PC-9 (cell line): ENCODE data around the gene STAB1. TPM values are rescaled to one million over a fixed set of nuclear protein-coding genes. Genes with fewer than 3 reads are reported as not detected.

Experiments used
- BruUV-seq: library from RNA; stranded (reverse); fragments of 400-500 nt; replicated peaks from 2 replicates; lab custom pipeline; 2021; lab: Mats Ljungman, UMichigan
- CTCF ChIA-PET: fragments of 300-600 bp; sonication (Branson Sonifier 250); formaldehyde crosslinking; loops from one replicate; lab custom pipeline; 2022; ENCODE audit warnings: antibody characterized with exemption; lab: Charles Lee
- POLR2A ChIA-PET: fragments of 300-600 bp; sonication (Branson Sonifier 250); formaldehyde crosslinking; loops from one replicate; lab custom pipeline; 2022; ENCODE audit warnings: antibody characterized with exemption; ENCODE audit not compliant: unreplicated experiment; lab: Charles Lee
- DNase-seq, 2 experiments: peaks; one replicate each; pipeline versions ENCODE4 v3.0.0 to v3.0.0-alpha.2; 2015 to 2022; ENCODE audit warnings: mixed read lengths in 1 of 2
- H2AFZ ChIP-seq: fragments of 200-600 bp; sonication (generic); 2 replicates; pipeline ENCODE4 v1.8.1; 2017; ENCODE audit warnings: antibody characterized with exemption
- H3F3A ChIP-seq: fragments of 200-600 bp; sonication (generic); 2 replicates; pipeline ENCODE4 v1.8.1; 2017; ENCODE audit warnings: antibody characterized with exemption, mild to moderate bottlenecking, low read depth; ENCODE audit not compliant: insufficient read depth
- H3K27ac ChIP-seq: fragments of 200-600 bp; sonication (generic); 2 replicates; pipeline ENCODE4 v1.6.1; 2016; ENCODE audit warnings: mixed run types
- H3K27me3 ChIP-seq: fragments of 200-600 bp; sonication (generic); 2 replicates; pipeline ENCODE4 v1.6.1; 2016; ENCODE audit warnings: low read depth, mixed run types; ENCODE audit not compliant: insufficient read depth
- H3K36me3 ChIP-seq: fragments of 200-600 bp; sonication (generic); 2 replicates; pipeline ENCODE4 v1.6.1; 2016; ENCODE audit warnings: low read depth, mixed run types
- H3K4me1 ChIP-seq: fragments of 200-600 bp; sonication (generic); replicated peaks from 2 replicates; pipeline ENCODE4 v1.6.1; 2016; ENCODE audit warnings: mixed run types; ENCODE audit not compliant: insufficient read depth
- H3K4me2 ChIP-seq: fragments of 200-600 bp; sonication (generic); 2 replicates; pipeline ENCODE4 v1.6.1; 2017; ENCODE audit warnings: mixed run types
- H3K4me3 ChIP-seq: fragments of 200-600 bp; sonication (generic); 2 replicates; pipeline ENCODE4 v1.6.1; 2016; ENCODE audit warnings: mixed run types
- H3K79me2 ChIP-seq: fragments of 200-600 bp; sonication (generic); 2 replicates; pipeline ENCODE4 v1.6.1; 2017; ENCODE audit warnings: low read depth, mixed run types
- H3K9me2 ChIP-seq: fragments of 200-600 bp; sonication (generic); 2 replicates; pipeline ENCODE4 v1.8.1; 2017; ENCODE audit warnings: mild to moderate bottlenecking; ENCODE audit not compliant: insufficient read depth
- H3K9me3 ChIP-seq: fragments of 200-600 bp; sonication (generic); 2 replicates; pipeline ENCODE4 v1.8.1; 2016; ENCODE audit warnings: low read depth; ENCODE audit not compliant: insufficient read depth
- H4K20me1 ChIP-seq: fragments of 200-600 bp; sonication (generic); 2 replicates; pipeline ENCODE4 v1.8.1; 2017; ENCODE audit not compliant: insufficient read depth
- CTCF ChIP-seq: fragments of 200-600 bp; sonication (generic); conservative IDR thresholded peaks from 2 replicates; pipeline ENCODE4 v1.6.1; 2017; ENCODE audit warnings: mixed run types, antibody characterized with exemption, mild to moderate bottlenecking, moderate library complexity
- EZH2 ChIP-seq: fragments of 200-600 bp; sonication (generic); IDR thresholded peaks from 2 replicates; pipeline ENCODE4 v1.8.0; 2017; ENCODE audit warnings: antibody characterized with exemption, low read depth
- intact Hi-C: fragments of 100-400 bp; cut with micrococcal nuclease; formaldehyde crosslinking; loops from one replicate; pipeline ENCODE4 v1.10.0; 2022; ENCODE audit not compliant: unreplicated experiment
- total RNA-seq: library from RNA; stranded (reverse); gene quantifications from 2 replicates; pipeline ENCODE4 v1.2.3, GENCODE V29; 2021

STAB1 gene
- total RNA-seq, 1 experiment from 2014 or later, result 0.04 TPM

GRCh38 chr3:52516509-52517195 lies 21.5 kb downstream of the STAB1 start:
- Histone ChIP-seq H3K9me3 (no peaks in the 10 kb centered on the region), H3F3A (no peaks in the 10 kb centered on the region), H3K4me1 (no peaks in the 10 kb centered on the region), H3K36me3 (no peaks in the 10 kb centered on the region), H3K27me3 (no peaks in the 10 kb centered on the region), H3K79me2 (no peaks in the 10 kb centered on the region), H3K9me2 (no peaks in the 10 kb centered on the region), H2AFZ (no peak overlapping the region), H3K4me2 (no peak overlapping the region), H4K20me1 (no peaks in the 10 kb centered on the region), H3K27ac (no peak overlapping the region), H3K4me3 (no peak overlapping the region)
- TF ChIP-seq EZH2, result no peak
- no peak for TF ChIP-seq CTCF
- CTCF ChIA-PET, result no interaction called here
- intact Hi-C loops, result no loop called here
- DNase-seq, result no peak
- POLR2A ChIA-PET, result no interaction called here
- no TSS peak for BruUV-seq

- Histone ChIP-seq H3K4me2 (no peak overlapping the region), H3K27ac (no peak overlapping the region), H3F3A (no peaks in the 10 kb centered on the region), H3K9me2 (no peaks in the 10 kb centered on the region), H4K20me1 (no peaks in the 10 kb centered on the region), H3K79me2 (no peaks in the 10 kb centered on the region), H3K27me3 (no peaks in the 10 kb centered on the region), H3K4me3 (no peak overlapping the region), H3K36me3 (no peaks in the 10 kb centered on the region), H3K9me3 (no peaks in the 10 kb centered on the region), H3K4me1 (no peaks in the 10 kb centered on the region), H2AFZ (no peak overlapping the region)
- no TSS peak for BruUV-seq
- TF ChIP-seq CTCF (no peak), EZH2 (no peak)
- no peak for DNase-seq
- intact Hi-C loops, result no loop called here
- ChIA-PET POLR2A (interaction anchor here (0.5 to 0.7 kb wide), 2 partner anchors 278 to 702 kb away, joined by 3 to 5 read pairs; no protein-coding TSS in a partner anchor), CTCF (interaction anchor here (0.6 kb wide), 1 partner anchor 1192 kb away, joined by 4 read pairs; no protein-coding TSS in a partner anchor)
Observed at GRCh38 chr3:52517796-52518722, 22.9 kb downstream of the STAB1 start.

- H3F3A ChIP-seq, result no peaks in the 10 kb centered on the region
- H4K20me1 ChIP-seq, result no peaks in the 10 kb centered on the region
- DNase-seq, result no peak
- H3K27ac ChIP-seq, result no peak overlapping the region
- H3K4me1 ChIP-seq, result no peaks in the 10 kb centered on the region
- TF ChIP-seq EZH2 (no peak), CTCF (no peak)
- H3K36me3 ChIP-seq, result no peaks in the 10 kb centered on the region
- no peak overlapping the region for H3K4me3 ChIP-seq
- H3K9me2 ChIP-seq, result no peaks in the 10 kb centered on the region
- no peaks in the 10 kb centered on the region for H3K9me3 ChIP-seq
- H3K4me2 ChIP-seq, result no peak overlapping the region
- intact Hi-C loops, result no loop called here
- no TSS peak for BruUV-seq
- H3K79me2 ChIP-seq, result no peaks in the 10 kb centered on the region
- POLR2A ChIA-PET, result no interaction called here
- H2AFZ ChIP-seq, result no peak overlapping the region
- CTCF ChIA-PET, result interaction anchor here (0.6 kb wide), 1 partner anchor 1193 kb away, joined by 4 read pairs; no protein-coding TSS in a partner anchor
- no peaks in the 10 kb centered on the region for H3K27me3 ChIP-seq
Observed at GRCh38 chr3:52518723-52519444, 23.7 kb downstream of the STAB1 start.
